Cardiac fibroblast (primary cell): ENCODE measurements around the gene ACTN3.
A peak's percentile ranks its signal among the peaks of the same experiment; 100 is the strongest.

ENCODE experiments used
- DNase-seq, 2 donors: peaks; one replicate each; pipeline versions ENCODE4 v3.0.0 to v3.0.0-alpha.2; 2010; ENCODE audit warnings: low read depth in 2 of 2
- H3K4me3 ChIP-seq, 2 donors: replicated peaks in 1 of 2; 1 replicate in 1 of 2; 2 replicates in 1 of 2; pipeline ENCODE4 v1.5.1; 2011; ENCODE audit warnings: low read depth in 2 of 2, low read length in 2 of 2, mild to moderate bottlenecking in 2 of 2, moderate library complexity in 1 of 2
- CTCF ChIP-seq: IDR thresholded peaks from one replicate; pipeline ENCODE4 v1.5.1; 2011; ENCODE audit warnings: low read depth, mild to moderate bottlenecking, low read length, inconsistent platforms

Gene ACTN3

GRCh38 chr11:66593303-66593635 is 46.6 kb downstream of the ACTN3 start:
- DNase-seq: no peak
- no peak for TF ChIP-seq CTCF
- peak overlapping the region; percentile 72 to 76 for H3K4me3 ChIP-seq

GRCh38 chr11:66593650-66594049 is 46.9 kb downstream of the ACTN3 start:
- no peak for TF ChIP-seq CTCF
- DNase-seq: no peak
- H3K4me3 ChIP-seq: peak overlapping the region; percentile 72 to 76

- TF ChIP-seq CTCF: no peak
- DNase-seq: peak; percentile 77 to 95
- no peak overlapping the region for H3K4me3 ChIP-seq
Observed at GRCh38 chr11:66595245-66595904, 48.7 kb downstream of the ACTN3 start.

GRCh38 chr11:66598993-66599392 is 52.3 kb downstream of the ACTN3 start:
- no peak overlapping the region for H3K4me3 ChIP-seq
- no peak for TF ChIP-seq CTCF
- no peak for DNase-seq

GRCh38 chr11:66600219-66600618 is 53.5 kb downstream of the ACTN3 start:
- no peak for TF ChIP-seq CTCF
- no peak overlapping the region for H3K4me3 ChIP-seq
- no peak for DNase-seq

GRCh38 chr11:66600631-66601233 is 54.0 kb downstream of the ACTN3 start:
- peak; percentile 39 to 52 for DNase-seq
- H3K4me3 ChIP-seq: no peak overlapping the region
- TF ChIP-seq CTCF: no peak

- H3K4me3 ChIP-seq: no peak overlapping the region
- TF ChIP-seq CTCF: no peak
- DNase-seq: no peak
Observed at GRCh38 chr11:66603072-66603471, 56.4 kb downstream of the ACTN3 start.
